Sciatic nerve (tissue), 2 donors: ENCODE measurements around the gene CAMK2G. TPM values are rescaled to one million over a fixed set of nuclear protein-coding genes. Genes with fewer than 3 reads are reported as not detected.
A peak's percentile ranks its signal among the peaks of the same experiment; 100 is the strongest.
"Not testable (repeated sequence)": the region's sequence is repeated elsewhere in the genome, so short reads cannot be mapped to it uniquely, and the experiment has no call there.

ENCODE experiments used
- ATAC-seq: fragments of 200-7000 bp; cut with Tn5 transposase; one replicate; pipeline ENCODE4 v1.9.1; 2020; ENCODE audit warnings: mild to moderate bottlenecking, moderate library complexity
- DNase-seq: peaks from one replicate; pipeline ENCODE4 v3.0.0-alpha.2; 2020; ENCODE audit warnings: low spot score
- intact Hi-C: fragments of 100-400 bp; cut with DNase I; formaldehyde crosslinking; loops from one replicate; pipeline ENCODE4 v1.14.2; 2022
- total RNA-seq: library from RNA; stranded (reverse); fragmentation: NEBNext Ultra II Directional; extraction: Animal tissue kit (Norgen Biotek cat#: 25700); gene quantifications from one replicate; pipeline ENCODE4 v1.2.1, GENCODE V29; 2021
- donor health status: DM: no; HTN: no; CAD: no.
- donor health status: DM: no; HTN: no; CAD: no.

Gene CAMK2G
- total RNA-seq, 1 donor from 2014 or later = 30.5 TPM

DNA sequence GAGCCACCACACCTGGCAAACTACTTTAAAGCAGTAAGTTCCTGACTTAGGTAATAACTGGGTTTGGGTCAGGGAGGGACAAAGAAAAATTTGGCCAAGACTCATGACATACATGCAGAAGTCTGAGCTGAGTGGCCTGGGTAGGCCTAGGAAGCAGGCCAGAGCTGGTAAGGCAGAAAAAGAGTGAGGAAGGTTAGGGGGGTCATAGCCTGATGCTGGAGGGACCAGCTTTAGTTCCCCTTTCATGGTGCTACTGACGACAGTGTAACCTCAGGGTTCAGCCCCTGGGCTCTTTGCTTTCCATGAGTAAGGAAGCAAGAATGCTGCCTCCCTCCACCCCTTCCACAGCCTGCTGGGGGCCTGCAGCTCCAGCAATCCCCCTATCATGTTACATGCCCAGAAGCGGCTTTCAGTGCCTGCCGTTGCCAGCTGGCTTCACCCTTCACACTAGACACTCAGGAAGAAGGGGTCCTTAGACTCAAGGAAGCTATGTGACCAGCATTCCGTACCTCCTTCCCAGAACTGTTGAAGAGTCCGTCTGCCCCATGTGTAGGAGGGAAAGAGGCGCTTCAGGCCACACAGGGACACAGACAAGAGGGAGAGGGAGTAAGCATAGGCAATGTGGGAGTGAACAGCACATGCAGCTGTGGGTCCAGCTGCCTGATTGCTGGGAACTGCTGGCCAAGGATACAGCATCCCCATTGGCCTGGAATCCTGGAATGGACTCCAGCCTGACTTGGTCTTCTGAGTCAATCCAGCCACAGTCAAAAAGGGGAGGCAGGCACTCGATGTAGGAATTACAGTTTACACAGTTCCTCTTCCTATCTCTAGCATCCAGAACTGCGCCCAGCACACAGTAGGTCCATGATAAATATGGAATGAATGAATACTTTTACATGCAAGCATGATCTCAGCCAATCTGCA lies 32.4 kb upstream of the CAMK2G start:
- DNase-seq = peak; percentile 81
- intact Hi-C loops = no loop called here
- ATAC-seq = peak; percentile 90

DNA sequence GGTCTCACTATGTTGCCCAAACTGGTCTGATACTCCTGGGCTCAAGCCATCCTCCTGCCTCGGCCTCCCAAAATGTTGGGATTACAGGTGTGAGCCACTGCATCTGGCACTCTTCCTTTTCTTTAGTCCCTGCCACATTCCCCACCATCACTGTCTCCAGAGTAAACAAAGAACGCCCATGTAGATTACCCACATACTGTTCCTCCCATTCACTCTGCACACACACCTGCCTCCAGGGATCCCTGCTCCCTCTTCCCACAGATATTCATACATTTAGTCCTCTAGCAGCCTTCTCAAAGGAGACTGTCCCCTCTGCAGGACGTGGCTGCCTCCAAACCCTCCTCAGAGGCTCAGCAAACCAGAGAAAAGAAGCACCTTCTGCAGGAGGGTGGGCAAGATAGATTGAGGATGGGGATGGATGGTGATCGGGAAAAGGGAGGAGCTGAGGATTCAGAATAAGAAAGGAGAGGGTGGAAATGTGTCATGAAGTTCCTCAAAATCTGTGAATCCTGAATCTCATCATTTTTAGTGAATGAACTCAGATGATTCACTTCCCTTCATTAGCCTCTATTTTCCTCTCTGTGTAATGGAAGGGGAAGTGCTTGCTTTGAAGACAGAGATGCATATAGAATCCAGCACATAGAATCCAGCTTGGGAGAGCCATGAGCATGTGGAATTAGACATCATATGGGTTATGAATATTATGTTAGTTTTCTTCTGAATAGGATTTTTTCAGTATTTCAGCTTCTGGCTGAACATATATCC lies 31.1 kb upstream of the CAMK2G start:
- DNase-seq (no peak), ATAC-seq (no peak)
- intact Hi-C loops = no loop called here

DNA sequence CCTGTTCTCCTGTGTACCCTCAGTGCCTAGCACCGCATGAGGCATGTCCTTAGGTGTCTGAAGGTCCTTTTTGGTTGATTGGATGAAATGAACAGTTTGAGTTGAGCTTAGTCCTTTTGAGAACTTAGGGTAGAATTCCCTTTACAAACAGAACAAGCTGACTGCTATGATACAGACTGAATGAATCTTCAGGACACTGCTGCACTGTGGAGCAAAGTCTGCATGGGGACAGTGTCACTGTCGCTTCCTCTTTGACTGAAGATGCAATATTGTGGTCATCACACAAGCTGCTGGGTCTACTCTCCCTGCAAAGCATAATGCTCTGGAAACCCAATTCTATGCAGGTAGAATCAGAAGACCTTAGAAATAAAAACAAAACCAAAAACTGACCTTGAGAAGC lies 28.0 kb upstream of the CAMK2G start:
- no peak for DNase-seq
- no peak for ATAC-seq
- intact Hi-C loops = no loop called here

DNA sequence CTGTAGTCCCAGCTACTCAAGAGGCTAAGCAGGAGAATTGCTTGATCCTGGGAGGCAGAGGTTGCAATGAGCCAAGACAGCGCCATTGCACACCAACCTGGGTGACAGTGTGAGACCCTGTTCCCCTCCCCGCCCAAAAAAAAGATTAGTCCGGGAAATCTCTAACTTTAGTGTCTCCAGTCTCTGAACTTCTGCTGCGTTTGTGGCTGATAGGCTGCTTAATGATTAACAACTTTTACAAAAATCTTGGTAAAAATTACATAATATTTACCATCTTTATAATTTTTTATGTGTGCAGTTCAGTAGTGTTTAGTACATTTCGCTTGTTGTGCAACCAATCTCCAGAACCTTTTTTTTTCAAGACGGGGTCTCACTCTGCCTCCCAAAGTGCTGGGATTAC lies 26.9 kb upstream of the CAMK2G start:
- intact Hi-C loops = no loop called here
- DNase-seq (no peak), ATAC-seq (no peak)

DNA sequence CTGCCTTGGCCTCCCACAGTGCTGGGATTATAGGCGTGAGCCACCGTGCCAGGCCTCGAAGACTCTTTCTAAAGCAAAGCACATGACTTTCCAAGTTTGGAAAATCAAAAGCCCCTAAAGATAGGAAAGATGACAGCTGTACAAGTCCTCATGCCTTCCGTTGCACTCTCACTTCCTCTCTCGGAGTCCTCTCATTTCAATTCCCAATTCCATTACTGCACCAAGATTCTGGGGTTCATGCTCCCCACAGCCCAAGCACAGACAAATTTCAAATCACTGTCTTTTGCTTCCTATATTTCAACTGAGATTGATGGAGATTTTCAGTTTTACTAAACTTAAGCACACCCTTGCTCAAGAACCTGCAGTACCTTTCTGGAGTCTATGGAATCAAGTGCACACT lies 25.7 kb upstream of the CAMK2G start:
- ATAC-seq = no peak
- intact Hi-C loops = no loop called here

DNA sequence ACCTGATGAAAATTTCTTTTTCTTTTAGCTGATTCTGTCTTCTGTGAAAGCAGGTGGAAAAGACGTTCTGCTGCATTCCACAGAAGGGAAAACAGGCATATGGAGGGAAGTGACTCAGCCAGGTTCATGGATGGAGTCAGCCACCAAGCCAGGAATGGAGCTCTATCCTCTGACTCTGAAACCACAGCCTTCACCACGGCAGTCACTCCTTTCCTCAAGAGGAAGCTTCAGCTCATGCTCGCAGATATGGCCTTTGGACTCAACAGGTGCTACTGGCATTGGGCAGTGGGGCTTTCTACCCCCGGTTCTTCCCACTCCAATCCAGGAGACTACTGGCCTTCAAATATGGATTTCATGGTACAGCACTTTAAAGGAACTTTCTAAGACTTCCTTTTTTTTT lies 25.1 kb upstream of the CAMK2G start:
- intact Hi-C loops = no loop called here
- ATAC-seq (peak; percentile 18), DNase-seq (no peak)

More for the DNA sequence above, 25.7 kb upstream of the CAMK2G start:
- no peak for DNase-seq

DNA sequence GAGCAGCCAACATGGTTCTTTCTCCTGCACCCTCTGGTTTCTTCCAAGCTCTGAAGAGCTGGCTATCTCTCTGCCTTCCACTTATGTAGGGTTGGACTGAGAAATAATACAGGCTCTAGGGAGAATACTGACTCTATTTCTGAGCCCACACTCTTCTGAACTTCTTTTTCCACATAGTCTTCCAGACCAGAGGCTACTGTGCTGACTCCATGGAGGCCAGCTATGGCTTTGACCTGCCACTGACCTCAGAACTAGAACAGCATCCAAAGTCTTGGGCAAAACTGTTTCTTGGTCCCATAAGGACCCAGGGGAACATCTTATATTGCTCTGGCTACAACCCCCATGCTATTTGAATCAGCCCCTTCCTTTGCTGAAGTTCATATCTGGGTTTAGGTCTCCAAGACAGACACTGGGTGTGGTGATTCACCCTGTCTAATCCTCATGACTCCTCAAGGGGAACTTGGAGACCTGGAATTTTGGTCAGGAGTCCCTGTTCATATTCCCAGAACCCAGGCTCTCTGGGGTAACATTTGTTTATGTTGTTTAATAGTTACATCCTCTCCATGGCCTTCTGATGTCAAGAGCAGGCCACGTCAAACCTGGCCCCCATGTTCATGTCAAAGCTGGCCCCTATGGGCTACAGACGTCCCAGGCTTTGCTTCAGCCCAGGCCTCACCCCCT lies 24.5 kb upstream of the CAMK2G start:
- intact Hi-C loops = no loop called here
- DNase-seq (no peak), ATAC-seq (peak; percentile 31)

DNA sequence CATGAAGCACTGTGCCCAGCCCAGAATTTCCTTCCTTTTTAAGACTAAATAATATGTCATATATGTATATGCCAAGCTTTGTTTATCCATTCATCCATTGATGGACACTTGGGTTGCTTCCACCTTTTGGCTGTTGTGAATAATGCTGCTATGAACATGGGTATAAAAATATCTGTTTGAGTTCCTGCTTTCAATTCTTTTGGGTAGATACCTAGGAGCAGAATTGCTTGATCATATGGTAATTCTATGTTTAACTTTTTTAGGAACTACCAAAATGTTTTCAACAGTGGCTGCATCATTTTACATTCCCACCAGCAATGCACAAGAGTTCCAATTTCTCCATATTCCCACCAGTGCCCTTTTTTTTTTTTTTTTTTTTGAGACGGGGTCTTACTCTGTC lies 23.3 kb upstream of the CAMK2G start:
- ATAC-seq = no peak
- intact Hi-C loops = no loop called here

DNA sequence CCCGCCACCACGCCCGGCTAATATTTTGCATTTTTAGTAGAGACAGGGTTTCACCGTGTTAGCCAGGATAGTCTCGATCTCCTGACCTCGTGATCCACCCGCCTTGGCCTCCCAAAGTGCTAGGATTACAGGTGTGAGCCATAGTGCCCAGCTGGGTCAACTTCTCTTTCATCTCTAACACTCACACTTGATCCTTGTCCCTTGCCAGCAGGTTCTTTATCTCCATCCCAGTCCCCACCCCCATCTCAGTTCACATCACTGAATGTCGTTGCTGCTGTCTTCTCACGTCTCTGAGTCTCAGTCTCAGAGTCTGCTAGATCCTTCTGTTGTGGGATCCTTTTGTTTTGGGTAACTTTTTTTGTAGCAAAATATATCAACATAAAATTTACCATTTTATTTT lies 21.0 kb upstream of the CAMK2G start:
- ATAC-seq, DNase-seq, intact Hi-C loops: not testable (repeated sequence)

More for the DNA sequence above, 23.3 kb upstream of the CAMK2G start:
- no peak for DNase-seq

DNA sequence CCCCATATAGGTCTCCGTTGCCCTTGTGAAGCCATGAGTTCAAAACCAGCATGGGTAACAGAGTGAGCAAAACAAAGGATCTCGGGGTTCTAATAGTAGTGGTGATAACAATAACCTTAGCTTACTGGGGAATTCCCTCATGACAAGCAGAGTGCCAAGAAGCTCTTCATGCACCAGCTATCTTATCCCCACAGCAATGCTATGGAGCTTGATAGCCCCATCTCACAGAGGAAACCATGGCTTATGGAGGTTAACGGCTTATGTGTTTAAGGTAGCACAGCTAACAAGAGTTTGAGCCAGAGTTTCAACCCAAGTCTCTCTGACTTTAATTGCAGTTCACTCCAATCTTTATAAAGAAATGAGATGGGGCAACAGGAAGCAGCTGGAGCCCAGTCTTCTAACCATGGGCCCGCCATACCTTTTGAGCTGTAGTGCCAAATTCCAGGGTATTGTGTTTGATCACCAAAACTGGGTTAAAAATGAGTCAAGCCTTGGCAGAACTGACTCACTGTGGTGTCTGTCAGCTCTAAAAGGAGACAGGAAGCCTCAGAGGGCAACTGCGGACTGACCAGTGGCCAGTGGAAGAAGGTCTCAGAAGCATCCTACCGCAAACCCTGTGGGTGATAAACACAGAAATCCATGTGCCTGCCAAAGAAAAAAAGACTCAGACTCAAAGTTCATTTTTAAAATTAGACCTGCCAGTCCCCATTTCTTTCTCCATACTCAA lies 20.1 kb upstream of the CAMK2G start:
- no peak for ATAC-seq
- no peak for DNase-seq
- intact Hi-C loops = no loop called here

DNA sequence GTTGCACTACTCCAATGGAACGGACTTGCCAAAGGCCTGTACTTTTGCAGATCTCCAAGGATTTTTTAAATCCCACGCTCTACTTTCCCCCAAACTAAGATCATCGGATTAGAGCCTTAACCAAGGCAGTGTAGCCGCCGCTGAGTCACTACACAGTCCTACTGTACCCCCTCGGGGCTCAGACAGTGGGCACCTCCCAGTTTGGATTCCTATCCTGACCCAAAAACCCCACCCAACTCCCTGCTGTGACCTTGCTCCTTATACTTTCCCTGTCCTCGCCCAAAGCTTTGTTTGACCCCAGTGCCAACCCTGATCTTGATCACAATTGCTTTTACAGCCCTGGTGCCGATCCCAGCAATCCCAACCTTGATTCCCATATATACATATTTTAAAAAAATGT lies 19.1 kb upstream of the CAMK2G start:
- intact Hi-C loops = no loop called here
- DNase-seq = no peak
- ATAC-seq = no peak

DNA sequence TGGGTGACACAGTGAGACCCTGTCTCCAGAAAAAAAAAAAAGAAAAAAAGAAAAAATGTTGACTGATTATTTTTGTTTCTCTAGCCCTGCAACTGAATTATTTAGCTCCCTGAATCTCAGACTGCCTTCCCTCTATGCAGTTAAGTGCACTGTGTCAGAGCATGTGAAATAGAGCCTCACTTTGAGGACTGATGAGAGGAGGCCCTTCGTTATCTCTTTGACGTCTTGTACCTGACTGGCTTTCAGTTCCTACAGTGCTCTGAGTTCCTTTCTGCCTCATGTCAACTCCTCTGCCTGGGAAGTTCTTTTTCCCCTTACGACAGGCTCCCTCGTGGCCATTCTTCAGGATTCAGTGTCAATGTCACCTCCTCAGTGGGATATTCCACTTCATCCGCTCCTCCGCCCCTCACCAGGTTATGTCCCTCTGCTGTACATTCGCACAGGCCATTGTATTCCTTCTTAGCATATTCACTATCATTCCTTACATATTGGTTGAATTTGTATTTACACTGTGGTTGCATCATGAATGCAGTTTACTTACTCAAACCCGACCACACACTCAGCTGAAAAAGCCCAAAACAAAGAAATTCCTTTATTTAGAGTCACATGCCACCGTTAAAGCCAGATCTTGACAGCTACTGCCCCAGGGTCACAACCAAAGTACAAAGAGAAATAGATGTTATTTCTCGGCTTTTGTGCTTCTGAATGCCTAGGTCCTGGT lies 18.1 kb upstream of the CAMK2G start:
- DNase-seq (no peak), ATAC-seq (no peak)
- intact Hi-C loops = no loop called here

DNA sequence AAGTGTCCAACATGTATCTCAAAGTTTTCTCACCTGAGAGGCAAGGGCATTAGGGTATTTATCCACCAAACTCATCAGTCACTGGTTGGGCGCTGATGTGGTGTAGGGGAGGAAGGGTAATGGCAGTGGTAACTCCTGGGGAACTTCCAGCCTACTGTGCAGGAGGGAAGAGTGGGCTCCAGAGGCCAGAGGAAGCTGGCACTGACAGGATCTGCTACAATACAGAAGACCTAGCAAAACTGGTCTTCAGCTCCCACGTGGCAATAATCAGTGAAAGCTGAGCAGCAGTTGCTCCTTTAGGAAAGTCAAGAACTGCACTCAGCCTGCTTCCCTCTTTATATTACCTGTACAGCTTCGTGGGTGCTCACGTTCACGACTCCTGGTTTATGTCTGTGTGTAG lies 17.2 kb upstream of the CAMK2G start:
- intact Hi-C loops = no loop called here
- DNase-seq = no peak
- no peak for ATAC-seq

DNA sequence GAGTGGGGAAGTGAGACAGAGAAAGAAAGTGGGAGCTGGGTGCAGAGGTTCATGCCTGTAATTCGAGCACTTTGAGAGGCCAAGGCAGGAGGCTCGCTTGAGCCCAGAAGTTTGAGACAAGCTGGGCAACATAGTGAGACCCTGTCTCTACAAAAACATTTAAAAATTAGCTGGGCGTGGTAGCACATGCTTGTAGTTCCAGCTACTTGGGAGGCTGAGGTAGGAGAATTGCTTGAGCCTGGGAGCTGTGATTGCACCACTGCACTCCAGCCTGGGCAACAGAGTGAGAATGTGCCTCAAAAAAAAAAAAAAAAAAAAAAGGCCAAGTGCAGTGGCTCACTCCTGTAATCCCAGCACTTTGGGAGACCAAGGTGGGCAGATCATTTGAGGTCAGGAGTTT lies 16.5 kb upstream of the CAMK2G start:
- ATAC-seq, intact Hi-C loops: not testable (repeated sequence)

DNA sequence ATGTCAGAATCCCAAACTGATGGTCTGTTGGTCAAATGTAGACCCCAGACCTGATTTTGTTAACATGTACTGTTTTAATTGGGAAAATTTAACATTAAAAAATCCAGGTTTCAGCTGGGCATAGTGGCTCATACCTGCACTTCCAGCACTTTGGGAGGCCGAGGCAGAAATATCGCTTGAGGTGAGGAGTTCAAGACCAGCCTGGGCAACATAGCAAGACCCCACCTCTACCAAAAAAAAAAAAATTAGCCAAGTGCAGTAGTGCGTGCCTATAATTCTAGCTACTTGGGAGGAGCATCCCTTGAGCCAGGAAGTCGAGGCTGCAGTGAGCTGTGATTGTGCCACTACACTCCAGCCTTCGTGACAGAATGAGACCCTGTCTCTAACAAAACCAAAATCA lies 15.9 kb upstream of the CAMK2G start:
- DNase-seq (no peak), ATAC-seq (no peak)
- intact Hi-C loops = no loop called here

More for the DNA sequence above, 16.5 kb upstream of the CAMK2G start:
- DNase-seq = not testable (repeated sequence)

DNA sequence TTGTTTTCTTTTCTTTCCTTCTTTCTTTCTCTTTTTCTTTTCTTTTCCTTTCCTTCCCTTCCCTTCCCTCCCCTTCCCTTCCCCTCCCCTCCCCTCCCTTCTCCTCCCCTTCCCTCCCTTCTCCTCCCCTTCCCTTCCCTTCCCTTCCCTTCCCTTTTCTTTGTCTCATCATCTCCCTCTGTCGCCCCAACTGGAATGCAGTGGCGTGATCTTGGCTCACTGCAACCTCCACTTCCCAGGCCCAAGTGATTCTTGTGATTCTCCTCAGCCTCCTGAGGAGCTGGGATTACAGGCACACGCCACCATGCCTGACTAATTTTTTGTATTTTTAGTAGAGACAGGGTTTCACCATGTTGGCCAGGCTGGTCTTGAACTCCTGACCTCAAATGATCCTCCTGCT lies 15.1 kb upstream of the CAMK2G start:
- ATAC-seq, DNase-seq: not testable (repeated sequence)
- intact Hi-C loops = loop anchor here (5.0 to 10.0 kb wide), 2 partner anchors 53 to 185 kb away; no protein-coding TSS in a partner anchor

DNA sequence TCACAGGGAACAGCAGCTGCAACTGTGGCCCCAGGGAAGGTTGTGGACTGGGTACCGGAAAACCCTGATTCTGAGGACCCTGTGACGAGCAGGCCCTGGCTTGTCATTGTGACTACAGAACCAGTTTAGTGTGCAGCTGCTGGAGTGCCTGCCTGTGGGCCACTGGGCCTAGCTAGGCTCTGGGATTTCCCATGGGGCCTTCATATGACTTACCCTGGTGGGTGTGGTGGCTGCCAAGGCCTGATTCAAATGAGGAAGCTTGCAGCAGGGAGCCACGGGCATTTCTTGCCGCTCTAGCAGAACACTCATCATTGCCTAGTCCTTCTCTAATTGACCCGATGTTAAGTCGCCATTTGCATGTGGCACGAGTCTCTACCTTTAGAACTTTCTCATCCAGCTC lies 14.7 kb upstream of the CAMK2G start:
- DNase-seq = peak; percentile 69
- ATAC-seq = peak; percentile 5
- intact Hi-C loops = loop anchor here (5.0 to 10.0 kb wide), 2 partner anchors 53 to 186 kb away; no protein-coding TSS in a partner anchor

DNA sequence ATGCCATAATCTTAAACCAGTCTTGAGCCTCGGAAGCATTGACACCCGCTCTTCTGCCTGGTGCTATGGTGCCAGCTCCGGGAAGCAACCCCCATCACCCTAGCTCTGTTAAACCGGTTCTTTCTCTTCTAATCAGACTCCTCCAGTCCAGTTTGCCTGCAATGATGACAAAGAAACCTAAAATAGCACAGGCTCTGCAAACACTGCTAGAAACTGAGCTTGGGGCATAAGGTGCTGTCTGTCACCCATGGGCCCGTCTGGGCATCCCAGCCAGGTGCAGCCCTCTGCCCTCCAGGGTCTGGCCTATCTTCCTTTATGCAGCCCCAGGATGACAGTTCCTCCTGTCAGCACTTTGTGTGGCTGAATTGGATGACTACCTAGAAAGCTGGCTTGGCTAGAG lies 14.2 kb upstream of the CAMK2G start:
- no peak for DNase-seq
- no peak for ATAC-seq
- intact Hi-C loops = loop anchor here (5.0 to 10.0 kb wide), 2 partner anchors 54 to 186 kb away; no protein-coding TSS in a partner anchor
